GM12878 (cell line): ENCODE results near the gene ASPG.

Source experiments
- CBX5 ChIP-seq: sonication (generic); IDR thresholded peaks from 2 replicates; pipeline ENCODE4 v1.6.1; 2016; ENCODE audit warnings: low read depth, moderate library complexity, mild to moderate bottlenecking, inconsistent platforms
- EP300 ChIP-seq, 2 experiments: fragments of 150-350 bp in 1 of 2; IDR thresholded peaks; 2 replicates each; pipeline ENCODE4 v1.6.1; 2011 to 2012; ENCODE audit warnings: low read depth in 2 of 2, low read length in 2 of 2, borderline replicate concordance in 1 of 2, improper control_type of control experiment in 1 of 2, inconsistent platforms in 1 of 2; ENCODE audit not compliant: control insufficient read depth in 1 of 2
- EZH2 ChIP-seq: IDR thresholded peaks from 2 replicates; pipeline ENCODE4 v1.6.1; 2012; ENCODE audit warnings: low read depth, mild to moderate bottlenecking, control low read depth, inconsistent platforms, low read length, borderline replicate concordance; ENCODE audit not compliant: control insufficient read depth
- HDAC2 ChIP-seq: fragments of 200-600 bp; sonication (generic); IDR thresholded peaks from 2 replicates; pipeline ENCODE4 v1.6.1; 2017
- MEF2A ChIP-seq: IDR thresholded peaks from 2 replicates; pipeline ENCODE4 v1.6.1; 2011; ENCODE audit warnings: low read depth, mild to moderate bottlenecking, low read length, moderate library complexity; ENCODE audit not compliant: insufficient read depth
- NR2F1 ChIP-seq: fragments of 450-650 bp; conservative IDR thresholded peaks from 2 replicates; pipeline ENCODE4 v1.6.1; 2017; ENCODE audit warnings: mild to moderate bottlenecking
- POLR2AphosphoS5 ChIP-seq: IDR thresholded peaks from 2 replicates; pipeline ENCODE4 v1.6.1; 2011; ENCODE audit warnings: mild to moderate bottlenecking, low read length, inconsistent platforms
- PRDM15 ChIP-seq: fragments of 450-650 bp; formaldehyde crosslinking; IDR thresholded peaks from 2 replicates; pipeline ENCODE4 v1.4.0; 2020; ENCODE audit warnings: mild to moderate bottlenecking, moderate library complexity
- SRF ChIP-seq, 2 experiments: IDR thresholded peaks; 2 replicates each; pipeline ENCODE4 v1.6.1; 2011; ENCODE audit warnings: low read depth in 2 of 2, low read length in 2 of 2, mild to moderate bottlenecking in 1 of 2, moderate library complexity in 1 of 2

GRCh38 chr14:104152246-104152575 lies 66.7 kb downstream of the ASPG start:
- TF ChIP-seq EZH2 (no peak), CBX5 (no peak), SRF (IDR thresholded peaks at IDR 0.05; ENCODE audit: low read depth in 2 of 2, low read length in 2 of 2) (no peak), NR2F1 (no peak), POLR2AphosphoS5 (no peak), EP300 (IDR thresholded peaks at IDR 0.05; ENCODE audit: borderline replicate concordance in 1 of 2, control insufficient read depth in 1 of 2, low read depth in 2 of 2, low read length in 2 of 2) (no peak), PRDM15 (CRISPR knock-in tag) (no peak), MEF2A (no peak), HDAC2 (no peak)
